ENCODE data around the gene CENPN. TPM values are rescaled to one million over a fixed set of nuclear protein-coding genes. Genes with fewer than 3 reads are reported as not detected.

CENPN gene
- total RNA-seq, 1 experiment from 2014 or later, result 78.6 TPM

DNA sequence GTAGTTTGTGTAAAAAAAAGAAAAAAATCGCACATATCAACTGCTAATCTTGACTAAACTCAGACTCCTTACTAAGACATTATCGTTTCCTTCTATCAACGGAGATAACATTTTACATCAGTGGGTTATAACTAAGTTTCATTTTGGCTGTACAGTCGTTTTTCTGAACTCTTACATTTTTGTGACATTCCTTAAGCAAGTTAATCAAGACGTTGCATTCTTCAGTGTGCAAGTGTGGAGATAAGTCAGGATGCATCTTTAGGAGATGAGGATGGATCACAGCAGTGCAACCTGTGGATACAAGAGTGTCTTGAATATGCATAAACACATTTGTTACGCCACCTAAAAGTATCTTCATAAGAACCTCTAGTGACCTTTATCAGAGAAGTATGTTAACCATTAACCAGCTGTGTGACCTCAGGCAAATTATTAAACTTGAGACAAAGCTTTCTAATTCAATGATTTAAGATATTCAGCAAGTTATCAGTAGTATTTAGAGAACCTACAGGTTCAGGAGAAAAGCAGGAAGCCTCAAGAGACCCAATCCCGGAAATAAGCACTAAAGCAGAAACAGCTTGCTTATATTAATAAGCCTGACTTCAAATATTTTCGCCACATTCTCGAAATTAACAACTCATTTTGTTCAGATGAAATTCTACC is 9.7 kb upstream of the CENPN start:
- Histone ChIP-seq H4K20me1 (ENCODE audit: control insufficient read depth, insufficient read depth, insufficient read length) (no peaks in the 10 kb centered on the region), H3K4me1 (ENCODE audit: insufficient read depth, low read length) (no peaks in the 10 kb centered on the region), H2BK20ac (ENCODE audit: low read depth, low read length, poor library complexity, severe bottlenecking) (no peak overlapping the region), H3K23me2 (ENCODE audit: insufficient read length, low read depth, low read length, poor library complexity, severe bottlenecking) (no peaks in the 10 kb centered on the region), H4K91ac (ENCODE audit: insufficient read length, low read depth, low read length) (no peak overlapping the region), H2AK5ac (ENCODE audit: insufficient read length, low read length) (no peak overlapping the region), H3K27me3 (ENCODE audit: insufficient read depth, low read length) (no peaks in the 10 kb centered on the region), H3T11ph (ENCODE audit: low read length) (no peak overlapping the region), H3K4ac (ENCODE audit: low read depth, low read length) (no peak overlapping the region), H3K27ac (ENCODE audit: insufficient read length, low read depth, low read length) (no peak overlapping the region), H3K9me3 (ENCODE audit: control insufficient read depth, low read depth, low read length) (no peaks in the 10 kb centered on the region), H3K79me2 (ENCODE audit: insufficient read depth, low read length) (peaks cover 6% of the 10 kb centered on the region; the same call in 1 of the 2 replicates), H3K14ac (ENCODE audit: insufficient read depth, low read length) (no peak overlapping the region), H4K5ac (ENCODE audit: insufficient read length, low read depth, low read length) (no peak overlapping the region), H3K9ac (ENCODE audit: extremely low read depth, insufficient read length, low read length) (no peak overlapping the region), H3K79me1 (ENCODE audit: insufficient read depth, low read depth, low read length, poor library complexity, severe bottlenecking) (peaks cover 12% of the 10 kb centered on the region), H2AFZ (ENCODE audit: low read length) (no peak overlapping the region), H2BK5ac (ENCODE audit: insufficient read length, low read length) (no peak overlapping the region), H3K56ac (ENCODE audit: insufficient read length, low read depth, low read length) (no peak overlapping the region), H2BK15ac (ENCODE audit: low read depth, low read length) (no peak overlapping the region), H3K4me2 (ENCODE audit: insufficient read depth, insufficient read length, low read length) (no peak overlapping the region), H2BK12ac (ENCODE audit: insufficient read length, low read depth, low read length) (no peak overlapping the region), H4K8ac (replicated peaks; ENCODE audit: insufficient read length, low read depth, low read length) (no peak overlapping the region), H3K23ac (ENCODE audit: insufficient read length, low read depth, low read length) (no peak overlapping the region), H2BK120ac (ENCODE audit: low read depth, low read length, poor library complexity, severe bottlenecking) (no peak overlapping the region), H3K18ac (ENCODE audit: insufficient read length, low read depth, low read length) (no peak overlapping the region)
- 100% methylated on average over 2 of the region's 9 CpGs for whole genome bisulfite sequencing (ENCODE audit: extremely low coverage, insufficient read length, low lambda C conversion rate)
- no peaks in the 10 kb centered on the region for H3K27me3 Mint-ChIP-seq (ENCODE audit: low read depth)
- H3K9me3 Mint-ChIP-seq, result peaks cover 0 to 2% of the 10 kb centered on the region in 2 experiments; a peak in 2 of 5 replicates
- H3K4me3 Mint-ChIP-seq, result no peak overlapping the region
- TF ChIP-seq, protein P1, sequence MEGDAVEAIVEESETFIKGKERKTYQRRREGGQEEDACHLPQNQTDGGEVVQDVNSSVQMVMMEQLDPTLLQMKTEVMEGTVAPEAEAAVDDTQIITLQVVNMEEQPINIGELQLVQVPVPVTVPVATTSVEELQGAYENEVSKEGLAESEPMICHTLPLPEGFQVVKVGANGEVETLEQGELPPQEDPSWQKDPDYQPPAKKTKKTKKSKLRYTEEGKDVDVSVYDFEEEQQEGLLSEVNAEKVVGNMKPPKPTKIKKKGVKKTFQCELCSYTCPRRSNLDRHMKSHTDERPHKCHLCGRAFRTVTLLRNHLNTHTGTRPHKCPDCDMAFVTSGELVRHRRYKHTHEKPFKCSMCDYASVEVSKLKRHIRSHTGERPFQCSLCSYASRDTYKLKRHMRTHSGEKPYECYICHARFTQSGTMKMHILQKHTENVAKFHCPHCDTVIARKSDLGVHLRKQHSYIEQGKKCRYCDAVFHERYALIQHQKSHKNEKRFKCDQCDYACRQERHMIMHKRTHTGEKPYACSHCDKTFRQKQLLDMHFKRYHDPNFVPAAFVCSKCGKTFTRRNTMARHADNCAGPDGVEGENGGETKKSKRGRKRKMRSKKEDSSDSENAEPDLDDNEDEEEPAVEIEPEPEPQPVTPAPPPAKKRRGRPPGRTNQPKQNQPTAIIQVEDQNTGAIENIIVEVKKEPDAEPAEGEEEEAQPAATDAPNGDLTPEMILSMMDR (conservative IDR thresholded peaks at IDR 0.05), result no peak
- H3K4me1 Mint-ChIP-seq, result peaks cover 0 to 12% of the 10 kb centered on the region in 2 experiments; a peak in 2 of 4 replicates
- no peak overlapping the region; a peak in 1 of 7 replicates for H3K27ac Mint-ChIP-seq
- DNase-seq, result no peak
- peaks cover 4 to 7% (median 6%) of the 10 kb centered on the region in 3 experiments; a peak in 6 of 7 replicates for H3K36me3 Mint-ChIP-seq (ENCODE audit: insufficient read depth in 1 of 3, low read depth in 3 of 3)
